ENCODE data around the gene HIF1A. TPM values are rescaled to one million over a fixed set of nuclear protein-coding genes. Genes with fewer than 3 reads are reported as not detected.

HIF1A gene
- total RNA-seq, 1 donor from 2014 or later = 129 TPM

DNA sequence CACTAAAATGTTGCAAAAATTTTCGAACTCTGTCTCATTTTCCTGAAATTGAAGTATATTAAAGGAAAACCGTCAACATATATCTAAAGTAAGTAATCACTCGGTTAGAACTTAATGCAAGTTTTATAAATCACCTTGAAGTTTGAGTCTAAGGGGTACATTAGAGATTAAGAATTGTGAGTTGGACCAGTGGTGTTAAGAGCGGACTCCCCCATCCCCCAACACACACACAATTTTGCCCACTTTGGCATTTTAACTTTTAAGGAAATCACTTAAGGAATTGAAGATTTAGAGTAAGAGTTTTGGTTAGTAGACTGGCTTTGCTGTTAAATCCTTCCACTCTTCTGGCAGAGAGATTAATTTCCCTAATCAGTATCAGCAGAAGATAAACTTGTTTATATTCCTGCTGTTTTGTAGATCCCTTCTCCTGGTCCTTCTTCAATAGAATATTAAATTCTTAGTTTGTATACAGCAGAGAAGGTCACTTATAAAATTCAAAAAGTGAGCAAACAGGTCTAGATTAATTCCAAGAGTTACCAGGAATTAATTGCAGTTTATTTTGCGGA is 1.5 kb downstream of the HIF1A start:
- DNase-seq (ENCODE audit: low read depth, low spot score) = no peak
- H3K27ac Mint-ChIP-seq (ENCODE audit: unreplicated experiment) = peak overlapping the region; percentile 95
- H3K4me1 Mint-ChIP-seq = peaks cover 55% of the 10 kb centered on the region
- peaks cover 3% of the 10 kb centered on the region for H3K27me3 Mint-ChIP-seq (ENCODE audit: low read depth)
- H3K36me3 Mint-ChIP-seq (ENCODE audit: low read depth) = peaks cover 2% of the 10 kb centered on the region
- TF ChIP-seq, protein P1, sequence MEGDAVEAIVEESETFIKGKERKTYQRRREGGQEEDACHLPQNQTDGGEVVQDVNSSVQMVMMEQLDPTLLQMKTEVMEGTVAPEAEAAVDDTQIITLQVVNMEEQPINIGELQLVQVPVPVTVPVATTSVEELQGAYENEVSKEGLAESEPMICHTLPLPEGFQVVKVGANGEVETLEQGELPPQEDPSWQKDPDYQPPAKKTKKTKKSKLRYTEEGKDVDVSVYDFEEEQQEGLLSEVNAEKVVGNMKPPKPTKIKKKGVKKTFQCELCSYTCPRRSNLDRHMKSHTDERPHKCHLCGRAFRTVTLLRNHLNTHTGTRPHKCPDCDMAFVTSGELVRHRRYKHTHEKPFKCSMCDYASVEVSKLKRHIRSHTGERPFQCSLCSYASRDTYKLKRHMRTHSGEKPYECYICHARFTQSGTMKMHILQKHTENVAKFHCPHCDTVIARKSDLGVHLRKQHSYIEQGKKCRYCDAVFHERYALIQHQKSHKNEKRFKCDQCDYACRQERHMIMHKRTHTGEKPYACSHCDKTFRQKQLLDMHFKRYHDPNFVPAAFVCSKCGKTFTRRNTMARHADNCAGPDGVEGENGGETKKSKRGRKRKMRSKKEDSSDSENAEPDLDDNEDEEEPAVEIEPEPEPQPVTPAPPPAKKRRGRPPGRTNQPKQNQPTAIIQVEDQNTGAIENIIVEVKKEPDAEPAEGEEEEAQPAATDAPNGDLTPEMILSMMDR (conservative IDR thresholded peaks at IDR 0.05) = no peak
- no peaks in the 10 kb centered on the region for H3K9me3 Mint-ChIP-seq
- H3K4me3 Mint-ChIP-seq = peak overlapping the region; percentile 98

DNA sequence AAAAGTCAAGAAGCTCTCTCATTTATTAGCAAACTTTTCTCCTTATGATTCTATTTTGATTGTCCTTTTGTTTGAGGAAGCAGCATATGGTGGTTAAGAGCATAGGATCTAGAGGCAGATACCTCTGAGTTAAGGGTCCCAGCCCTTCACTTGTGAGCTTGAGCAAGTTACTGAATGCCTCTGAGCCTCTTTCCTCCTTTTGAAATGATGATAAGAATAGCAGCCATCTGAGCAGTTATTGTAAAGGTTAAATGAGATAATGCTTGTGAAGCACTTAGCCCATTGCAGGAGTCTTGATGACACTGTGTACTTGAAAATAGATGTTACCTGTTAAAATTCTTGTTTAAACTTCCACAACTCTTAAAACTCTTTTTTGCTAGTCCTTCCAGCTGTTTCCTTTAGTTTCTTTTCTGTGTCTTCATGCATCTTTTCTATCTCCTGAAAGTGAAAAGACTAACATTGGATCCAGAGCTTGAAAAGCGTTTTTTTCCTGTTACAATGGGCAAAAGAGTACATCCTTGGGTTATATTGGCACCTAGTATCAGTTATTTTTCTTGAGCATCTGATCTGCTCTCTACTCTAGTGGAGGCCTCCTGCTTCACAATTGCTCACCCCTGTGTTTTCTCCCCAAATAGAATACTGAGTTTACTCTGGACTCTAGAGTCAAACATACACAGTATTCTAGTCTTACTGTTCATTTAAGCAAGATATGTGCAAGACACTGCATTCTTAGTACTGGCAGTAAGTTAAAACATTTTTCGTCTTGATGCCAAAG is 3.1 kb downstream of the HIF1A start:
- Mint-ChIP-seq H3K4me1 (peaks cover 62% of the 10 kb centered on the region), H3K4me3 (peak overlapping the region; percentile 98), H3K9me3 (no peaks in the 10 kb centered on the region), H3K27ac (ENCODE audit: unreplicated experiment) (no peak overlapping the region), H3K27me3 (ENCODE audit: low read depth) (peaks cover 3% of the 10 kb centered on the region), H3K36me3 (ENCODE audit: low read depth) (peaks cover 2% of the 10 kb centered on the region)
- no peak for DNase-seq (ENCODE audit: low read depth, low spot score)
- TF ChIP-seq, protein P1 (conservative IDR thresholded peaks at IDR 0.05) = no peak

DNA sequence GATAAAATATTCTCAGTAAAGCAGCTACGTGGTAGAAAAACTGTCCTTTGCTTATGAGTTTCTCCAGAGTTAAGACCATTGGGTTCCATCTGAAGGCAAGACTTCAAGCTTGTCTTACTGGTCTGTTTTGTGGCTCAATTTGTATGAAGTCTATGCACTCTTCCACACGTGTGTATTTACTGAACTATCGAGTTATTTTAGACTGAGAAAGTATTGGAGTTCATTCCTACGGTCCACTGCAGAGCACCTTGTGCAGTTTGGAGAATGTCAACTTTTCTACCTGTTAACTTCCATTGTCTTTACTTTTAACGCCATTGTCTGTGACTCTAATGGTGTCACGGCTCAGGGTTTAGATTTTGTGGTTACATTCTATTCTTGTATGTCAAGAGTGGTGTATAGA is 3.7 kb downstream of the HIF1A start:
- Mint-ChIP-seq H3K4me1 (peaks cover 64% of the 10 kb centered on the region), H3K27me3 (ENCODE audit: low read depth) (peaks cover 3% of the 10 kb centered on the region), H3K4me3 (peak overlapping the region; percentile 98), H3K9me3 (no peaks in the 10 kb centered on the region), H3K27ac (ENCODE audit: unreplicated experiment) (peak overlapping the region; percentile 29), H3K36me3 (ENCODE audit: low read depth) (peaks cover 2% of the 10 kb centered on the region)
- TF ChIP-seq, protein P1 (conservative IDR thresholded peaks at IDR 0.05) = no peak
- DNase-seq (ENCODE audit: low read depth, low spot score) = no peak

DNA sequence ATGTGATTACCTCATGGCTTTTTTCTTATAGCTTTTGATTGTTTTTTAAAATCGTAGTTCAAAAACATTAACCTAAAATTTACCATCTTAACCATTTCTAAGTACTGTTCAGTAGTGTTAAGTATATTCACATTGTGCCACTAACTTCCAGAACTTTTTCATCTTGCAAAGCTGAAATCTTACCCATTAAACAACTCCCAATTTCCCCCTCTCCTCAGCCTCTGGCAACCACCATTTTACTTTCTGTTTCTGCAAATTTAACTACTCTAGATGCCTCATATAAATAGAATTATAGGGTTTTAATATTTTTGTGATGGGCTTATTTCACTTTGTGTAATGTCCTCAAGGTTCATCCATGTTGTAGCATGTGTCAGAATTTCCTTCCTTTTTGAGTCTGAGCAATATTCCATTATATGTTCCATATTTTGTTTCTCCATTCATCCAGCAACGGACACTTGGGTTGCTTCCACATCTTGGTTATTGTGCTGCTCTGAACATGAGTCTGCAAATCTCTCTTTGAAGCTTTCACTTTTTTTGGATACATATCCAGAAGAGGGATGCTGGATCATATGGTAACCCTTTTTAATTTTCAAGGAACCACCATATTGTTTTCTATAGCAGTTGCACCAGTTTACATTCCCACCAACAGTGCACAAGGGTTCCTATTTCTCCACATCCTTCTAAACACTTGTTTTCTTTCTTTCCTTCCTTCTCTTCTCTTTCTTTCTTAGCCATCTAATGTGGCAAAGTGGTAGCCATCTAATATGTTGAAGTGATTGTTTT is 5.0 kb downstream of the HIF1A start:
- Mint-ChIP-seq H3K27ac (ENCODE audit: unreplicated experiment) (no peak overlapping the region), H3K9me3 (no peaks in the 10 kb centered on the region), H3K36me3 (ENCODE audit: low read depth) (peaks cover 2% of the 10 kb centered on the region), H3K27me3 (ENCODE audit: low read depth) (no peaks in the 10 kb centered on the region), H3K4me1 (peaks cover 57% of the 10 kb centered on the region), H3K4me3 (peak overlapping the region; percentile 64)
- no peak for DNase-seq (ENCODE audit: low read depth, low spot score)
- TF ChIP-seq, protein P1 (conservative IDR thresholded peaks at IDR 0.05) = no peak

DNA sequence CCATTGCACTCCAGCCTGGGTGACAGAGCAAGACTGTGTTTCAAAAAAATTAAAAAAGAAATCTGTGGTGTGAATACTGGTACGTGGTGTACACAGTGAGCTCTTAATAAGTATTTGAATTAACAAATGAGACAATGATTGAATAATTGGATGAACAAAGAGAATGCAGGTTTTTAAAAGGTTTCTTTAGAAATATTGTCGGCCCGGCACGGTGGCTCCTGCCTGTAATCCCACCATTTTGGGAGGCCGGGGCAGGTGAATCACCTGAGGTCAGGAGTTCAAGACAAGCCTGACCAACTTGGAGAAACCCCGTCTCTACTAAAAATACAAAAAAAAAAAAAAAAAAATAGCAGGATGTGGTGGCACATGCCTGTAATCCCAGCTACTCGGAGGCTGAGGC is 6.6 kb downstream of the HIF1A start:
- H3K4me1 Mint-ChIP-seq = peaks cover 56% of the 10 kb centered on the region
- no peak overlapping the region for H3K4me3 Mint-ChIP-seq
- peaks cover 7% of the 10 kb centered on the region for H3K36me3 Mint-ChIP-seq (ENCODE audit: low read depth)
- H3K27ac Mint-ChIP-seq (ENCODE audit: unreplicated experiment) = no peak overlapping the region
- TF ChIP-seq, protein P1 (conservative IDR thresholded peaks at IDR 0.05) = no peak
- no peak for DNase-seq (ENCODE audit: low read depth, low spot score)
- H3K9me3 Mint-ChIP-seq = peaks cover 3% of the 10 kb centered on the region
- no peaks in the 10 kb centered on the region for H3K27me3 Mint-ChIP-seq (ENCODE audit: low read depth)

Data from neural crest cell (in vitro differentiated cells).